ENCODE data around the gene DNAH8. TPM values are rescaled to one million over a fixed set of nuclear protein-coding genes. Genes with fewer than 3 reads are reported as not detected.

The DNAH8 gene
- total and polyA plus RNA-seq, 8 donors: under 0.01 to 0.18 TPM; not detected in 6

DNA sequence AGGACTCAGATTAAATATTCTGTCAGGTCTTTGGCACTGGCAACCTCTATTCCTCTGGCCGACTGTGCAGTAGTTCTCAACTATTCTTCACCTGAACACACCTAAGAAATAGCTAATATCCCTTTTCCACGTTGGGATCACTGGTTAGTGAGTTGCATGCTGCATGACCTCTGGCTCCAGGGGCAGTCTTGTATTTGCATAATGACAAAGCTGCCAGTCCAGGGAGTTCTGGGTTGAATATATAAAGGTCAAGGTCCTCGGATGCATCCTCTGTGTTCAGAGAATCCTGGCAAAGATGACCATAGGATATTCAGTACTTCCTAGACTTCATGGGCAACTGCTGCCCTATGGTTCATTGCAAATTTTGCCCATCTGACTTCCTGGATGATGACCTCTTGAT lies 131.2 kb downstream of the DNAH8 start:
- intact Hi-C loops (cut with DNase I; ENCODE audit: low total_unique reads): no loop called here
- Histone ChIP-seq H3K36me3 (no peaks in the 10 kb centered on the region), H3K27me3 (no peaks in the 10 kb centered on the region), H3K9me3 (no peaks in the 10 kb centered on the region), H3K4me1 (no peaks in the 10 kb centered on the region), H3K27ac (no peak overlapping the region), H3K4me3 (no peak overlapping the region)
- TF ChIP-seq, protein P1, sequence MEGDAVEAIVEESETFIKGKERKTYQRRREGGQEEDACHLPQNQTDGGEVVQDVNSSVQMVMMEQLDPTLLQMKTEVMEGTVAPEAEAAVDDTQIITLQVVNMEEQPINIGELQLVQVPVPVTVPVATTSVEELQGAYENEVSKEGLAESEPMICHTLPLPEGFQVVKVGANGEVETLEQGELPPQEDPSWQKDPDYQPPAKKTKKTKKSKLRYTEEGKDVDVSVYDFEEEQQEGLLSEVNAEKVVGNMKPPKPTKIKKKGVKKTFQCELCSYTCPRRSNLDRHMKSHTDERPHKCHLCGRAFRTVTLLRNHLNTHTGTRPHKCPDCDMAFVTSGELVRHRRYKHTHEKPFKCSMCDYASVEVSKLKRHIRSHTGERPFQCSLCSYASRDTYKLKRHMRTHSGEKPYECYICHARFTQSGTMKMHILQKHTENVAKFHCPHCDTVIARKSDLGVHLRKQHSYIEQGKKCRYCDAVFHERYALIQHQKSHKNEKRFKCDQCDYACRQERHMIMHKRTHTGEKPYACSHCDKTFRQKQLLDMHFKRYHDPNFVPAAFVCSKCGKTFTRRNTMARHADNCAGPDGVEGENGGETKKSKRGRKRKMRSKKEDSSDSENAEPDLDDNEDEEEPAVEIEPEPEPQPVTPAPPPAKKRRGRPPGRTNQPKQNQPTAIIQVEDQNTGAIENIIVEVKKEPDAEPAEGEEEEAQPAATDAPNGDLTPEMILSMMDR (IDR thresholded peaks at IDR 0.05): no peak
- no peak for TF ChIP-seq EP300 (IDR thresholded peaks at IDR 0.05)
- TF ChIP-seq POLR2A (IDR thresholded peaks at IDR 0.05): no peak
- no peak for TF ChIP-seq POLR2AphosphoS5 (IDR thresholded peaks at IDR 0.05)
- 56 to 70% (median 63%) methylated on average over 3 of the region's 3 CpGs for WGBS, 5 donors
- no peak for DNase-seq

DNA sequence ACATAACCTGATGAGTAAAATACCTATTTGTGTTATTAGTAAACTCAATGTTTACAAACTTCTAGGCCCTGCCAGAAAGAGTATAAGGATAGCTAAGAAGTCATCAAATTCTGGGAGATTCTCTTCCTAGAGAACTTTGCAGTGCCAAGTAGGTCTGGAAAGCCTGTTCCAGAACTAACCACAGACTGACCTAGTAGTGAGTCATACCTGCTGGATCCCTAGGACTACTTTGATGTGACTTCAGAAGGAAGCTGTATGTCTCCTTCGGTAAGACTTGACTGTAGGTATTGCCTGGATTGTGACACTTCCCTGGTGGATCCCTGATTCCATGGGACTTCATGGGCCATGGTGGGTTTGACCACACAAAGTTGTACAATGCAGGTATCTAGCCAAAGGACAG lies 131.7 kb downstream of the DNAH8 start:
- intact Hi-C loops (cut with DNase I; ENCODE audit: low total_unique reads): no loop called here
- H3K27ac ChIP-seq: no peak overlapping the region
- H3K4me3 ChIP-seq: no peak overlapping the region
- TF ChIP-seq, protein P1 (IDR thresholded peaks at IDR 0.05): no peak
- TF ChIP-seq POLR2A (IDR thresholded peaks at IDR 0.05) (no peak), EP300 (IDR thresholded peaks at IDR 0.05) (no peak), POLR2AphosphoS5 (IDR thresholded peaks at IDR 0.05) (no peak)
- WGBS, 5 donors: 83 to 93% (median 90%) methylated on average over 1 of the region's 1 CpG
- no peaks in the 10 kb centered on the region for H3K36me3 ChIP-seq
- H3K4me1 ChIP-seq: no peaks in the 10 kb centered on the region
- no peaks in the 10 kb centered on the region for H3K27me3 ChIP-seq
- DNase-seq: no peak
- no peaks in the 10 kb centered on the region for H3K9me3 ChIP-seq

- 85 to 95% (median 91%) methylated on average over 2 of the region's 2 CpGs for WGBS, 5 donors
- H3K4me1 ChIP-seq: no peaks in the 10 kb centered on the region
- H3K27me3 ChIP-seq: no peaks in the 10 kb centered on the region
- no peaks in the 10 kb centered on the region for H3K9me3 ChIP-seq
- DNase-seq: no peak
- TF ChIP-seq POLR2AphosphoS5 (IDR thresholded peaks at IDR 0.05) (no peak), POLR2A (IDR thresholded peaks at IDR 0.05) (no peak), EP300 (IDR thresholded peaks at IDR 0.05) (no peak)
- TF ChIP-seq, protein P1 (IDR thresholded peaks at IDR 0.05): no peak
- no peak overlapping the region for H3K27ac ChIP-seq
- H3K4me3 ChIP-seq: no peak overlapping the region
- intact Hi-C loops (cut with DNase I; ENCODE audit: low total_unique reads): no loop called here
- no peaks in the 10 kb centered on the region for H3K36me3 ChIP-seq
Measured at GRCh38 chr6:38847497-38847896, 132.4 kb downstream of the DNAH8 start.

GRCh38 chr6:38848760-38849159 lies 133.6 kb downstream of the DNAH8 start:
- Histone ChIP-seq H3K27ac (no peak overlapping the region), H3K27me3 (no peaks in the 10 kb centered on the region), H3K36me3 (no peaks in the 10 kb centered on the region), H3K4me3 (no peak overlapping the region), H3K9me3 (no peaks in the 10 kb centered on the region), H3K4me1 (no peaks in the 10 kb centered on the region)
- 77 to 87% (median 79%) methylated on average over 2 of the region's 2 CpGs for WGBS, 5 donors
- no peak for DNase-seq
- intact Hi-C loops (cut with DNase I; ENCODE audit: low total_unique reads): no loop called here
- TF ChIP-seq POLR2A (IDR thresholded peaks at IDR 0.05) (no peak), EP300 (IDR thresholded peaks at IDR 0.05) (no peak), POLR2AphosphoS5 (IDR thresholded peaks at IDR 0.05) (no peak)
- TF ChIP-seq, protein P1 (IDR thresholded peaks at IDR 0.05): no peak
